Upper lobe of left lung (tissue), 6 donors: ENCODE data around the gene NEU4. TPM values are rescaled to one million over a fixed set of nuclear protein-coding genes. Genes with fewer than 3 reads are reported as not detected.
"Not testable (repeated sequence)": the region's sequence is repeated elsewhere in the genome, so short reads cannot be mapped to it uniquely, and the experiment has no call there.

Experiments
- ATAC-seq, 2 donors: fragments of 200-7000 bp; cut with Tn5 transposase; one replicate each; pipeline ENCODE4 v1.9.1; 2022; ENCODE audit warnings: mild to moderate bottlenecking in 2 of 2, moderate library complexity in 2 of 2; ENCODE audit not compliant: low FRiP score in 2 of 2
- DNase-seq, 2 donors: peaks; one replicate each; pipeline ENCODE4 v3.0.0-alpha.2; 2019 to 2020
- H3K27ac ChIP-seq, 4 donors: fragments of 200-600 bp; sonication (generic); one replicate each; pipeline ENCODE4 v1.5.1; 2016 to 2019
- H3K27me3 ChIP-seq, 4 donors: fragments of 200-600 bp; sonication (generic); one replicate each; pipeline ENCODE4 v1.5.1; 2017 to 2019
- H3K36me3 ChIP-seq, 4 donors: fragments of 200-600 bp; sonication (generic); one replicate each; pipeline ENCODE4 v1.5.1; 2016 to 2019
- H3K4me1 ChIP-seq, 4 donors: fragments of 200-600 bp; sonication (generic); one replicate each; pipeline ENCODE4 v1.5.1; 2018 to 2019
- H3K4me3 ChIP-seq, 4 donors: fragments of 200-600 bp; sonication (generic); one replicate each; pipeline ENCODE4 v1.5.1; 2017 to 2019; ENCODE audit warnings: mild to moderate bottlenecking in 2 of 4, moderate library complexity in 1 of 4
- H3K9me3 ChIP-seq, 4 donors: fragments of 200-600 bp; sonication (generic); one replicate each; pipeline ENCODE4 v1.5.1; 2018 to 2019
- EP300 ChIP-seq, 4 donors: sonication (generic); formaldehyde crosslinking; IDR thresholded peaks; one replicate each; pipeline ENCODE4 v1.5.1; 2017; ENCODE audit warnings: antibody characterized with exemption in 4 of 4, control low read depth in 2 of 4
- POLR2A ChIP-seq, 4 donors: fragments of 450-650 bp; IDR thresholded peaks; one replicate each; pipeline ENCODE4 v1.5.1; 2016 to 2017; ENCODE audit warnings: antibody characterized with exemption in 4 of 4, mild to moderate bottlenecking in 2 of 4
- POLR2AphosphoS5 ChIP-seq, 2 donors: sonication (generic); formaldehyde crosslinking; IDR thresholded peaks; one replicate each; pipeline ENCODE4 v1.5.1; 2017; ENCODE audit warnings: antibody characterized with exemption in 2 of 2
- WGBS, 2 donors: methylation state at CpG; one replicate each; pipeline ENCODE4 v1.1.5; 2017 to 2018; 5-methylcytosine and 5-hydroxymethylcytosine counted together
- total RNA-seq, 6 donors: library from RNA; depleted of rRNA in 4 of 6; stranded (reverse); fragments of >200 nt in 4 of 6; gene quantifications; one replicate each; pipeline versions ENCODE4 v1.1.0 to v1.2.1, GENCODE V29; 2016 to 2021
- TF ChIP-seq, protein P1 (sequence below), 6 experiments: fragments of 450-650 bp in 4 of 6; fragments of 200-600 bp in 2 of 6; sonication (generic) in 2 of 6; IDR thresholded peaks; one replicate each; pipeline ENCODE4 v1.5.1; 2016 to 2019; ENCODE audit warnings: antibody characterized with exemption in 6 of 6
- donor health status: DM: no; HTN: no; CAD: no; lungs with moderate emphysema.
- donor health status: DM: no; HTN: yes; CAD: no; lungs with severe emphysema.

NEU4 gene
- total RNA-seq, 6 donors from 2014 or later: 2.9 TPM; not detected in 5

DNA sequence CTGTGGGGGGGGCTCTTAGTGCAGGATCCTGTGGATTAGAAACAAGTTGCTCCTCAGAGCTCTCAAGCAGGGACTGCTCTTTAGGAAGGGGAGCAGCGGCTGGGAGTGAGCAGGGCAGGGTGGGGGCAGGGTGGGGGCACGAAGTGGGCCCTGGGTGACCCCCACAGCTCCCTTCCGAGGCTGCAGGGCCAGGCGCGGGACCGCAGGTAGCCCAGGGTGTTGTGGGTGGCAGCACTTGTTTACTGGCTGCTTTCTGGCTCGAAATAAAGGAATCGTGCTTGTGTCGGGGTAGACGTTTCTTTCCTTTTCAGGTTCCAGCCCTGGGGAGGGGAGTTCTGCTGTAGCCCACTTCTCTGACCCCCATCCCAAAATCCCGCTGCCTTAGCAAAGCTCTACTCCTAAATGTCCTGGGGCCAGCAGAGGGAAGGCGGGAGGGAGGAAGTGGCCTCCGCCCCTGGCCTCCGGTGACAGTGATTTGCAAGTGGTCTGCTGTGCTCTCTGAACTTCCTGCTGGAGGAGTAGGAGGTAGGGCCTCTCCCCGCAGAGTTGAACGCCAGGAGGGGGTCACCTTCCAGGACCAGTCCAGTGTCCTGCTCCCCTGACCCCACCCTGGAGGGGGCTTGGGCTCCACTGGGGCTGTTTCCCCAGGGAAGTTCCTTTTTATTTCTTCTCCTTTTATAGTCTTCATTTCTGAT, 8.3 kb downstream of the NEU4 start:
- ATAC-seq: peak in 1 of 2 donors; percentile 5
- H3K36me3 ChIP-seq: no peaks in the 10 kb centered on the region
- TF ChIP-seq POLR2AphosphoS5 (IDR thresholded peaks at IDR 0.05) (no peak), POLR2A (IDR thresholded peaks at IDR 0.05) (no peak), EP300 (IDR thresholded peaks at IDR 0.05) (no peak)
- TF ChIP-seq, protein P1, sequence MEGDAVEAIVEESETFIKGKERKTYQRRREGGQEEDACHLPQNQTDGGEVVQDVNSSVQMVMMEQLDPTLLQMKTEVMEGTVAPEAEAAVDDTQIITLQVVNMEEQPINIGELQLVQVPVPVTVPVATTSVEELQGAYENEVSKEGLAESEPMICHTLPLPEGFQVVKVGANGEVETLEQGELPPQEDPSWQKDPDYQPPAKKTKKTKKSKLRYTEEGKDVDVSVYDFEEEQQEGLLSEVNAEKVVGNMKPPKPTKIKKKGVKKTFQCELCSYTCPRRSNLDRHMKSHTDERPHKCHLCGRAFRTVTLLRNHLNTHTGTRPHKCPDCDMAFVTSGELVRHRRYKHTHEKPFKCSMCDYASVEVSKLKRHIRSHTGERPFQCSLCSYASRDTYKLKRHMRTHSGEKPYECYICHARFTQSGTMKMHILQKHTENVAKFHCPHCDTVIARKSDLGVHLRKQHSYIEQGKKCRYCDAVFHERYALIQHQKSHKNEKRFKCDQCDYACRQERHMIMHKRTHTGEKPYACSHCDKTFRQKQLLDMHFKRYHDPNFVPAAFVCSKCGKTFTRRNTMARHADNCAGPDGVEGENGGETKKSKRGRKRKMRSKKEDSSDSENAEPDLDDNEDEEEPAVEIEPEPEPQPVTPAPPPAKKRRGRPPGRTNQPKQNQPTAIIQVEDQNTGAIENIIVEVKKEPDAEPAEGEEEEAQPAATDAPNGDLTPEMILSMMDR (IDR thresholded peaks at IDR 0.05): no peak
- H3K4me1 ChIP-seq: peaks cover 0 to 20% (median 4%) of the 10 kb centered on the region in 4 donors
- H3K9me3 ChIP-seq: no peaks in the 10 kb centered on the region
- DNase-seq: peak in 1 of 2 donors; percentile 58
- 29 to 36% methylated on average over 6 to 16 of the region's 16 CpGs for WGBS, 2 donors
- no peak overlapping the region for H3K4me3 ChIP-seq
- H3K27me3 ChIP-seq: no peaks in the 10 kb centered on the region
- H3K27ac ChIP-seq: no peak overlapping the region

DNA sequence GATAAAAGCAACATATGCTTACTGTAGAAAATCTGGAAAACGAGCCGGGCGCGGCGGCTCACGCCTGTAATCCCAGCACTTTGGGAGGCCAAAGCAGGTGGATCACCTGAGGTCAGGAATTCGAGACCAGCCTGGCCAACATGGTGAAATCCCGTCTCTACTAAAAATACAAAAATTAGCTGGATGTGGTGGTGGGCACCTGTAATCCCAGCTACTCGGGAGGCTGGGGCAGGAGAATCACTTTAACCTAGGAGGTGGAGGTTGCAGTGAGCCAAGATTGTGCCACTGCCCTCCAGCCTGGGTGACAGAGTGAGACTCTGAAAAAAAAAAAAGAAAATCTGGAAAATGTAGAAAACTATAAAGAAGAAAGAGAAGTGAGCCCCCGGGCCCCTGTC, 8.8 kb downstream of the NEU4 start:
- H3K36me3 ChIP-seq, ATAC-seq, H3K27me3 ChIP-seq, H3K27ac ChIP-seq, H3K4me3 ChIP-seq, H3K9me3 ChIP-seq: not testable (repeated sequence)
- peak; percentile 7 to 44 for DNase-seq
- H3K4me1 ChIP-seq: peaks cover 0 to 20% (median 4%) of the 10 kb centered on the region in 4 donors
- 77 to 90% methylated on average over 10 of the region's 10 CpGs for WGBS, 2 donors

DNA sequence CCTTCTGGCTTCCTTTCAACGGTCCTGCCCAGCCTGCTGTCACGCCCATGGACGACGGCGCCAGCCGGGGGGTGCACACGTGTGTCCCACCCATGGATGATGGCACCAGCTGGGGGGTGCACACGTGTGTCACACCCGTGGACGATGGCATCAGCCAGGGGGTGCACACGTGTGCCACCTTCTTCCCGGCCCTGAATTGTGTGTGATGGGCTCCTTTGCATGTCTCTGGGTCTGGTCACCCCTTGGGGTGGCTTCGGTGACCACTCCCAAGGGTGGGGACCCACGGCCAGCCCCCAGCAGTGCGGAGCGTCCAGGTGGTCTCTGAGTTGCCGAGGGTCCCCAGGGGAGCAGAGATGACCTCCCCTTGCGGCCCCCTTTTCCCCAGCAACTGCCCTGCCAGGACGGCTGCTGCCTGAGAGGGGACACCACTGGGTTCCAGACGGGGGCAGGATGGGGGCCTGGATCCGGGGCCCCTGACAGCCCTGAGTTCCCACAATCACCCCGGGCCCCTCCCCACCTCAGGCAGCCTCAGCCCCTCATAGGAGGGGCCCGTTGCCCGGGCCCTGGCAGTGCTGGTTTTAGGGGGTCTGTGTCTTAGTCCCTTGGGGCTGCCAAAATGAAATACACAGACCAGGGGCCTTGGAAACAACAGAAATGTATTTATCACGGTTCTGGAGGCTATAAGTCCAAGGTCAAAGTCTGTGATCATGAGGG, 9.4 kb downstream of the NEU4 start:
- Histone ChIP-seq H3K9me3 (no peaks in the 10 kb centered on the region), H3K27ac (no peak overlapping the region), H3K4me3 (no peak overlapping the region), H3K4me1 (peaks cover 0 to 20% (median 4%) of the 10 kb centered on the region in 4 donors), H3K36me3 (no peaks in the 10 kb centered on the region), H3K27me3 (no peaks in the 10 kb centered on the region)
- DNase-seq (peak; percentile 7 to 78), ATAC-seq (no peak)
- 68 to 79% methylated on average over 16 to 24 of the region's 25 CpGs for WGBS, 2 donors
- TF ChIP-seq POLR2A (IDR thresholded peaks at IDR 0.05) (no peak), POLR2AphosphoS5 (IDR thresholded peaks at IDR 0.05) (no peak), EP300 (IDR thresholded peaks at IDR 0.05) (no peak)
- TF ChIP-seq, protein P1 (IDR thresholded peaks at IDR 0.05): no peak

DNA sequence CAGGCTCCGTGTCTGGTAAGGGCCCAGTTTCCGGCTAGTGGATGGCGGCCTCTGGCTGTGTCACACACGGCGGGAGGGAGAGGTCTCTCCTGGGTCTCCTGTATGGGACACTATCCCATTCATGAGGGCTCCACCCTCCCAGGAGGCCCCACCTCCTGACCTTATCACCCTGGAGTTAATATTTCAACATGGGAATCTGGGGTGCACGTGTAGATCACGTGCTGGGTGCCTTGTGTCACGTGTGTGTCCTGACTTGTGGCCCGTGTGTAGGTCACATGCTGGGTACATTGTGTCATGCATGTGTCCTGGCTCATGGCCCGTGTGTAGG, 9.9 kb downstream of the NEU4 start:
- TF ChIP-seq, protein P1 (IDR thresholded peaks at IDR 0.05): no peak
- TF ChIP-seq EP300 (IDR thresholded peaks at IDR 0.05) (no peak), POLR2A (IDR thresholded peaks at IDR 0.05) (no peak), POLR2AphosphoS5 (IDR thresholded peaks at IDR 0.05) (no peak)
- Histone ChIP-seq H3K9me3 (no peaks in the 10 kb centered on the region), H3K36me3 (no peaks in the 10 kb centered on the region), H3K4me1 (peaks cover 0 to 20% (median 4%) of the 10 kb centered on the region in 4 donors), H3K27me3 (no peaks in the 10 kb centered on the region), H3K4me3 (no peak overlapping the region), H3K27ac (no peak overlapping the region)
- no peak for ATAC-seq
- peak in 1 of 2 donors; percentile 15 for DNase-seq
- 72 to 91% methylated on average over 9 to 10 of the region's 10 CpGs for WGBS, 2 donors

DNA sequence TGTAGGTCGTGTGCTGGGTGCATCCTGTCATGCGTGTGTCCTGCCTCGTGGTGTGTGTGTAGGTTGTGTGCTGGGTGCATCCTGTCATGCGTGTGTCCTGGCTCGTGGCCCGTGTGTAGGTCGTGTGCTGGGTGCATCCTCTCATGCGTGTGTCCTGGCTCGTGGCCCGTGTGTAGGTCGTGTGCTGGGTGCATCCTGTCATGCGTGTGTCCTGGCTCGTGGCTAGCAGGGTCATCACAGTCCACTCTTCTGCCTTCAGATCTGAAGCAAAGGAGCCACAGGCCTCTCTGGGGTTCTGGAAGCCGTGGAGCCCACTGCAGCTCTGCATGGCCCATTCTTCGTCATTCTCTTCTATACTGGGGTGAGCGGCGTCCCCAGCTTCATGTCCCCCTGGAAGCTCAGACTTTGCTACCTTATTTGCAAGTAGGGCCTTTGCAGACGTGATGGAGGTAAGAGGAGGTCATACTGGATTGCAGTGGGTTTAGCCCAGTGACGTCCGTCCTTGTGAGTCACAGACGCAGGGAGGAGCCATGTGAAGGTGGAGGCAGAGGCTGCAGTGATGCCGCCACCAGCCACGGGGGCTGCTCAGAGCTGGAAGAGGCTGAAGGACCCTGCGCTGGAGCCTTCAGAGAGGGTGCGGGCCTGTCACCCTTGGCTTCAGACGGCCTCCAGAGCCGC, 11.1 kb downstream of the NEU4 start:
- not testable (repeated sequence) for H3K36me3 ChIP-seq, H3K4me3 ChIP-seq, H3K27ac ChIP-seq, H3K27me3 ChIP-seq, H3K9me3 ChIP-seq, ATAC-seq
- 86 to 89% methylated on average over 14 to 27 of the region's 27 CpGs for WGBS, 2 donors
- DNase-seq: peak; percentile 10 to 40
- peaks cover 0 to 20% (median 4%) of the 10 kb centered on the region in 4 donors for H3K4me1 ChIP-seq
